HCT116 (cell line): ENCODE data around the gene ADAMTS19.

Experiments
- EZH2 ChIP-seq: fragments of 200-600 bp; sonication (generic); IDR thresholded peaks from 2 replicates; pipeline ENCODE4 v1.6.1; 2017; ENCODE audit warnings: antibody characterized with exemption, mixed run types
- TF ChIP-seq, protein P1 (sequence below), 3 experiments: fragments of 200-600 bp in 1 of 3; sonication (generic) in 1 of 3; IDR thresholded peaks in 2 of 3; conservative IDR thresholded peaks in 1 of 3; 2 replicates each; pipeline ENCODE4 v1.5.1; 2012 to 2017; ENCODE audit warnings: low read depth in 2 of 3, low read length in 2 of 3, antibody characterized with exemption in 1 of 3, borderline replicate concordance in 1 of 3, control low read depth in 1 of 3, mild to moderate bottlenecking in 1 of 3, mixed read lengths in 1 of 3, mixed run types in 1 of 3, moderate library complexity in 1 of 3; ENCODE audit not compliant: insufficient read depth in 1 of 3

GRCh38 chr5:129460672-129460935 is 506 bp downstream of the ADAMTS19 start:
- TF ChIP-seq, protein P1, sequence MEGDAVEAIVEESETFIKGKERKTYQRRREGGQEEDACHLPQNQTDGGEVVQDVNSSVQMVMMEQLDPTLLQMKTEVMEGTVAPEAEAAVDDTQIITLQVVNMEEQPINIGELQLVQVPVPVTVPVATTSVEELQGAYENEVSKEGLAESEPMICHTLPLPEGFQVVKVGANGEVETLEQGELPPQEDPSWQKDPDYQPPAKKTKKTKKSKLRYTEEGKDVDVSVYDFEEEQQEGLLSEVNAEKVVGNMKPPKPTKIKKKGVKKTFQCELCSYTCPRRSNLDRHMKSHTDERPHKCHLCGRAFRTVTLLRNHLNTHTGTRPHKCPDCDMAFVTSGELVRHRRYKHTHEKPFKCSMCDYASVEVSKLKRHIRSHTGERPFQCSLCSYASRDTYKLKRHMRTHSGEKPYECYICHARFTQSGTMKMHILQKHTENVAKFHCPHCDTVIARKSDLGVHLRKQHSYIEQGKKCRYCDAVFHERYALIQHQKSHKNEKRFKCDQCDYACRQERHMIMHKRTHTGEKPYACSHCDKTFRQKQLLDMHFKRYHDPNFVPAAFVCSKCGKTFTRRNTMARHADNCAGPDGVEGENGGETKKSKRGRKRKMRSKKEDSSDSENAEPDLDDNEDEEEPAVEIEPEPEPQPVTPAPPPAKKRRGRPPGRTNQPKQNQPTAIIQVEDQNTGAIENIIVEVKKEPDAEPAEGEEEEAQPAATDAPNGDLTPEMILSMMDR (IDR thresholded peaks at IDR 0.05 in 2 of 3, conservative IDR thresholded peaks at IDR 0.05 in 1 of 3; ENCODE audit: borderline replicate concordance in 1 of 3, insufficient read depth in 1 of 3, low read depth in 2 of 3, low read length in 2 of 3) = no peak
- TF ChIP-seq EZH2 = no peak
